ACC112 (cell line): Measurements from ENCODE around the gene IL36RN.

Experiments
- H2AFZ ChIP-seq: fragments of 200-600 bp; sonication (generic); one replicate; pipeline ENCODE4 v1.6.0; 2017; ENCODE audit warnings: antibody characterized with exemption, low read length; ENCODE audit not compliant: unreplicated experiment
- H3K27ac ChIP-seq: fragments of 200-600 bp; sonication (generic); 2 replicates; pipeline ENCODE4 v1.5.1; 2014; ENCODE audit warnings: low read depth, mild to moderate bottlenecking, antibody characterized with exemption, low read length, moderate library complexity
- H3K27me3 ChIP-seq: fragments of 200-600 bp; sonication (generic); 2 replicates; pipeline ENCODE4 v1.6.1; 2014; ENCODE audit warnings: mild to moderate bottlenecking, antibody characterized with exemption, low read length, moderate library complexity, mixed read lengths; ENCODE audit not compliant: insufficient read depth
- H3K36me3 ChIP-seq: fragments of 200-600 bp; sonication (generic); 2 replicates; pipeline ENCODE4 v1.6.1; 2016; ENCODE audit warnings: mild to moderate bottlenecking, antibody characterized with exemption, low read length, moderate library complexity, mixed read lengths; ENCODE audit not compliant: insufficient read depth
- H3K4me1 ChIP-seq: fragments of 200-600 bp; sonication (generic); one replicate; pipeline ENCODE4 v1.6.1; 2016; ENCODE audit warnings: low read length, mixed read lengths; ENCODE audit not compliant: insufficient read depth, unreplicated experiment, control insufficient read depth
- H3K4me3 ChIP-seq: fragments of 200-600 bp; sonication (generic); 2 replicates; pipeline ENCODE4 v1.5.1; 2014; ENCODE audit warnings: mild to moderate bottlenecking, low read depth, low read length
- H3K79me2 ChIP-seq: fragments of 200-600 bp; sonication (generic); one replicate; pipeline ENCODE4 v1.6.0; 2016; ENCODE audit warnings: low read length; ENCODE audit not compliant: control insufficient read depth, unreplicated experiment, insufficient read depth

Gene IL36RN

GRCh38 chr2:113021312-113021711, 37.7 kb upstream of the IL36RN start:
- no peak overlapping the region for H2AFZ ChIP-seq
- no peaks in the 10 kb centered on the region for H3K79me2 ChIP-seq
- no peaks in the 10 kb centered on the region for H3K36me3 ChIP-seq
- no peak overlapping the region for H3K4me3 ChIP-seq
- no peak overlapping the region for H3K27ac ChIP-seq
- H3K4me1 ChIP-seq = no peaks in the 10 kb centered on the region
- H3K27me3 ChIP-seq = peaks cover 92% of the 10 kb centered on the region

- H3K79me2 ChIP-seq = no peaks in the 10 kb centered on the region
- H2AFZ ChIP-seq = no peak overlapping the region
- H3K36me3 ChIP-seq = no peaks in the 10 kb centered on the region
- no peak overlapping the region for H3K27ac ChIP-seq
- H3K4me3 ChIP-seq = no peak overlapping the region
- peaks cover 96% of the 10 kb centered on the region for H3K27me3 ChIP-seq
- no peaks in the 10 kb centered on the region for H3K4me1 ChIP-seq
These were observed 34.2 kb upstream of the IL36RN start for GRCh38 chr2:113024764-113025163.

GRCh38 chr2:113025737-113026136, 33.3 kb upstream of the IL36RN start:
- H3K4me3 ChIP-seq = no peak overlapping the region
- H3K27ac ChIP-seq = no peak overlapping the region
- no peak overlapping the region for H2AFZ ChIP-seq
- no peaks in the 10 kb centered on the region for H3K4me1 ChIP-seq
- H3K79me2 ChIP-seq = no peaks in the 10 kb centered on the region
- H3K36me3 ChIP-seq = no peaks in the 10 kb centered on the region
- H3K27me3 ChIP-seq = peaks cover 98% of the 10 kb centered on the region

DNA sequence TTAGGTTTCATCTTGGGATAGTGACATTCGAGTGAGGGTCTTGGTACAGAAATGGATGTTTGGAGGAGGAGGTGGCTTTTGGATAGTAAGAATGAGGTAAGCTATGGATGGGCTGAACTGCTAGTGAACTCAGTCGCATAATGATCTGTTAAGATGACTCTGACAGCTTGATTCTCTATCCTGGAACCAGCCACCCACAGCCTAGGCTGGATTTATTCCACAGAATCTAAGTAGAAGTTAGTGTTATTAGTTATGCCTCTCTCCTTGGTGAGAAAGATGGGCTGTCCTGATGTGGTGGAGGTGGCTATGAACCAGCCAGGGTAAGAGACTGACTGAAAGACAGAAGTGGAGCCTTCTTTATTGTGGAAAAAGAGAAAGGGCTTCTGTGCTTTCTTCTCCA, 31.3 kb upstream of the IL36RN start:
- no peaks in the 10 kb centered on the region for H3K79me2 ChIP-seq
- H3K27me3 ChIP-seq = peaks cover 99% of the 10 kb centered on the region

GRCh38 chr2:113028112-113028511, 30.9 kb upstream of the IL36RN start:
- Histone ChIP-seq H3K27ac (no peak overlapping the region), H3K4me3 (no peak overlapping the region), H3K79me2 (no peaks in the 10 kb centered on the region), H3K4me1 (no peaks in the 10 kb centered on the region), H3K27me3 (peaks cover 99% of the 10 kb centered on the region), H2AFZ (no peak overlapping the region), H3K36me3 (no peaks in the 10 kb centered on the region)

More for the DNA sequence above, 31.3 kb upstream of the IL36RN start:
- H3K36me3 ChIP-seq = no peaks in the 10 kb centered on the region
- H3K4me1 ChIP-seq = no peaks in the 10 kb centered on the region
- no peak overlapping the region for H3K27ac ChIP-seq
- no peak overlapping the region for H3K4me3 ChIP-seq
- H2AFZ ChIP-seq = no peak overlapping the region

GRCh38 chr2:113032737-113033136, 26.3 kb upstream of the IL36RN start:
- Histone ChIP-seq H3K79me2 (no peaks in the 10 kb centered on the region), H3K27me3 (peaks cover 91% of the 10 kb centered on the region), H3K36me3 (no peaks in the 10 kb centered on the region), H3K27ac (no peak overlapping the region), H3K4me1 (no peaks in the 10 kb centered on the region), H3K4me3 (no peak overlapping the region), H2AFZ (no peak overlapping the region)

DNA sequence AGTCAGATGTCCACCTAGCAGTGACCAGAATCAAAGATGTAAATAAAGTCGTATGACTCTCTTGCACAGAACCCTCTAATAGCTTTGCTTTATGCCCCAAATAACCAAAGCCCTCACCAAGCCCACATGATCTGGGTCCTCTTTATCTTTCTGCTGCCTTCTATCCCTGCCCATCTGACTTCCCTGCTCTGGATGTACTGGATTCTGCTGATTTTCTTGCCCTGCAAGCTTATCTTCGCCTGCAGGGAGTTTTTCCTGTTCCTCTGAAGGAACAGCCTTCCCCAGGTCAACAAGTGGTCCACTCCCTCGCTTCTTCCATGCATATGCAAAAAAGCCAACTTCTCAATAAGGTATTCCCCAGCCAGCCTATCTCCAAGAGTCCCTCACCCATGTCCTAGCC, 25.0 kb upstream of the IL36RN start:
- H3K4me1 ChIP-seq = no peaks in the 10 kb centered on the region
- H3K27me3 ChIP-seq = peaks cover 91% of the 10 kb centered on the region
- H3K36me3 ChIP-seq = no peaks in the 10 kb centered on the region
- no peak overlapping the region for H2AFZ ChIP-seq
- H3K27ac ChIP-seq = no peak overlapping the region
- H3K79me2 ChIP-seq = no peaks in the 10 kb centered on the region
- no peak overlapping the region for H3K4me3 ChIP-seq

DNA sequence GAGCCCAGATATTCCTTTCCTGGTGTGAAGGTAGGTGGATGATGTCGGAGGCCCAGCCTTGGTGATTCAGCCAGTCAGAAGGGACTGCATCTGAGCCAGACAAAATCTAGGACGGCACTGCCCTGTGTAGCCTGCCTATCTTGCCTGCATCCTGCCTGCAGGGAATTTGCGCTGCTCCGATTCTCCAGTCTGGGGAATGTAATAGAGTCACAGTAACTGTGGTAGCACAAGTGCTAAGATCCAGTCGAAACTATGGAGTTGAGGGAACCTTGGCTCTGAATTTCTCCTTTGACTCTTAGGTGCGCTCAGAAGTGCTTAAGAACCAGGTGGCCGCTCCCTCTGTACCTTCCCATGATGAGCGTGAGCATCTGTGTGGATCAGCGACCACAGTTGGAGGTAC, 22.2 kb upstream of the IL36RN start:
- Histone ChIP-seq H3K27me3 (peaks cover 88% of the 10 kb centered on the region), H3K79me2 (no peaks in the 10 kb centered on the region), H2AFZ (no peak overlapping the region), H3K36me3 (no peaks in the 10 kb centered on the region), H3K4me3 (no peak overlapping the region), H3K27ac (no peak overlapping the region), H3K4me1 (no peaks in the 10 kb centered on the region)

- Histone ChIP-seq H3K27me3 (peaks cover 83% of the 10 kb centered on the region), H3K79me2 (no peaks in the 10 kb centered on the region), H3K4me1 (no peaks in the 10 kb centered on the region), H3K4me3 (no peak overlapping the region), H3K36me3 (no peaks in the 10 kb centered on the region), H3K27ac (no peak overlapping the region), H2AFZ (no peak overlapping the region)
These were observed 20.7 kb upstream of the IL36RN start for GRCh38 chr2:113038291-113038690.

GRCh38 chr2:113039158-113039557, 19.8 kb upstream of the IL36RN start:
- Histone ChIP-seq H3K4me3 (no peak overlapping the region), H3K79me2 (no peaks in the 10 kb centered on the region), H2AFZ (no peak overlapping the region), H3K27ac (no peak overlapping the region), H3K27me3 (peaks cover 83% of the 10 kb centered on the region), H3K4me1 (no peaks in the 10 kb centered on the region), H3K36me3 (no peaks in the 10 kb centered on the region)

DNA sequence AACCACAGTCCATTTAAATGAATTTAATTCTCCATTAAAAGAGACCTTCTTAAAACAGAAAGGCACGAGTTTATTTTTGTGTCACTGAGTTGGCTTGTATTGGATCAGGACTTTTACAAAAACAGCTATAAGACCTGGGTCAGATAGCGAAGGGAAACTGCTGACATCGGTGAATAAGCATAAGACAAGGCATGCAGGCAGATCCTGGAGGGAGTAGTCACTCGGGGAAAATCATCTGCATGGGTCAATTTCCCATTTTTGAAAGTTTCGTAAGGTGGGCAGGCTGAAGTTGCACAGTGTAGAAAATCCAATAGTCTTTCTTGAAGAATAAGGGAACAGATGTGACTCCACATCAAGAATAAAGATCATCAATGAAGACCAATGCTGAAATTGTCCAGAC, 19.3 kb upstream of the IL36RN start:
- no peaks in the 10 kb centered on the region for H3K4me1 ChIP-seq

More for the DNA sequence above, 19.3 kb upstream of the IL36RN start:
- no peak overlapping the region for H3K27ac ChIP-seq
- no peak overlapping the region for H3K4me3 ChIP-seq
- H3K36me3 ChIP-seq = no peaks in the 10 kb centered on the region
- H3K27me3 ChIP-seq = peaks cover 82% of the 10 kb centered on the region
- H2AFZ ChIP-seq = no peak overlapping the region
- no peaks in the 10 kb centered on the region for H3K79me2 ChIP-seq
